SK-N-SH (cell line): Measurements from ENCODE around the gene GPATCH1. TPM values are rescaled to one million over a fixed set of nuclear protein-coding genes. Genes with fewer than 3 reads are reported as not detected.
"Not testable (repeated sequence)": the region's sequence is repeated elsewhere in the genome, so short reads cannot be mapped to it uniquely, and the experiment has no call there.

ENCODE experiments used
- CTCF ChIA-PET: fragments of 300-600, 350-600 bp; formaldehyde crosslinking; extraction: SDS; loops from one replicate; lab custom pipeline; 2021; lab: Yijun Ruan, JAX
- POLR2A ChIA-PET: fragments of 350-600 bp; sonication (Branson Sonifier 250); formaldehyde crosslinking; extraction: SDS; loops from one replicate; lab custom pipeline; 2020; ENCODE audit warnings: antibody characterized with exemption, inconsistent platforms; lab: Yijun Ruan, JAX
- DNase-seq: peaks from one replicate; pipeline ENCODE4 v3.0.0; 2012
- H2AFZ ChIP-seq: fragments of 200-600 bp; sonication (generic); 2 replicates; pipeline ENCODE4 v1.8.1; 2016; ENCODE audit warnings: antibody characterized with exemption, mild to moderate bottlenecking, low read depth
- H3F3A ChIP-seq: fragments of 200-600 bp; sonication (generic); replicated peaks from 2 replicates; pipeline ENCODE3; 2016; ENCODE audit warnings: antibody characterized with exemption, mild to moderate bottlenecking; ENCODE audit not compliant: insufficient read depth
- H3K27ac ChIP-seq, 2 experiments: fragments of 200-500 bp in 1 of 2; fragments of 200-600 bp in 1 of 2; sonication (Bioruptor generic) in 1 of 2; sonication (generic), shearing (Covaris generic) in 1 of 2; 2 replicates each; pipeline versions ENCODE4 v1.5.1 to v1.6.1; 2014 to 2016; ENCODE audit warnings: low read depth in 2 of 2, inconsistent platforms in 1 of 2, low read length in 1 of 2, mild to moderate bottlenecking in 1 of 2, mixed read lengths in 1 of 2
- H3K27me3 ChIP-seq: fragments of 200-600 bp; sonication (generic), shearing (Covaris generic); 2 replicates; pipeline ENCODE4 v1.6.1; 2016; ENCODE audit warnings: mixed run types; ENCODE audit not compliant: insufficient read depth
- H3K36me3 ChIP-seq, 2 experiments: fragments of 200-500 bp in 1 of 2; fragments of 200-600 bp in 1 of 2; sonication (Bioruptor generic) in 1 of 2; sonication (generic) in 1 of 2; replicated peaks in 1 of 2; 2 replicates each; pipeline versions ENCODE3 to v1.5.1; 2014 to 2016; ENCODE audit warnings: low read length in 1 of 2, mild to moderate bottlenecking in 1 of 2; ENCODE audit not compliant: insufficient read depth in 2 of 2, control insufficient read depth in 1 of 2
- H3K4me1 ChIP-seq, 2 experiments: fragments of 200-500 bp in 1 of 2; fragments of 200-600 bp in 1 of 2; sonication (Bioruptor generic) in 1 of 2; sonication (generic), shearing (Covaris generic) in 1 of 2; 2 replicates each; pipeline versions ENCODE4 v1.5.1 to v1.6.1; 2014 to 2016; ENCODE audit warnings: low read depth in 1 of 2, low read length in 1 of 2, mixed run types in 1 of 2; ENCODE audit not compliant: insufficient read depth in 2 of 2, control insufficient read depth in 1 of 2
- H3K4me2 ChIP-seq: fragments of 200-600 bp; sonication (generic), shearing (Covaris generic); 2 replicates; pipeline ENCODE4 v1.6.1; 2017; ENCODE audit warnings: mixed run types
- H3K4me3 ChIP-seq, 2 experiments: fragments of 200-500 bp in 1 of 2; fragments of 200-600 bp in 1 of 2; sonication (Bioruptor generic) in 1 of 2; sonication (generic), shearing (Covaris generic) in 1 of 2; 2 replicates each; pipeline versions ENCODE4 v1.5.1 to v1.8.1; 2014 to 2016; ENCODE audit warnings: low read depth in 2 of 2, inconsistent platforms in 1 of 2, low read length in 1 of 2, mild to moderate bottlenecking in 1 of 2, mixed read lengths in 1 of 2, moderate library complexity in 1 of 2
- H3K79me2 ChIP-seq: fragments of 200-600 bp; sonication (generic); 2 replicates; pipeline ENCODE4 v1.8.1; 2017; ENCODE audit warnings: mild to moderate bottlenecking; ENCODE audit not compliant: insufficient read depth
- H3K9ac ChIP-seq: fragments of 200-600 bp; sonication (generic); 2 replicates; pipeline ENCODE4 v1.6.1; 2017; ENCODE audit warnings: mixed run types
- H3K9me2 ChIP-seq: fragments of 200-600 bp; sonication (generic); 2 replicates; pipeline ENCODE4 v1.6.1; 2017; ENCODE audit warnings: mixed run types
- H3K9me3 ChIP-seq: fragments of 200-600 bp; sonication (generic); 2 replicates; pipeline ENCODE4 v1.6.1; 2017; ENCODE audit warnings: mixed run types, mild to moderate bottlenecking, moderate library complexity
- H4K20me1 ChIP-seq: fragments of 200-600 bp; sonication (generic); 2 replicates; pipeline ENCODE4 v1.6.1; 2017; ENCODE audit warnings: mild to moderate bottlenecking, mixed run types; ENCODE audit not compliant: insufficient read depth
- EP300 ChIP-seq, 2 experiments: IDR thresholded peaks; 2 replicates each; pipeline versions ENCODE4 v1.4.0 to v1.6.1; 2012; ENCODE audit warnings: borderline replicate concordance in 1 of 2, low read depth in 1 of 2, low read length in 1 of 2
- FOSL2 ChIP-seq: IDR thresholded peaks from 2 replicates; pipeline ENCODE4 v1.4.0; 2012; ENCODE audit warnings: low read depth, mild to moderate bottlenecking, moderate library complexity, borderline replicate concordance
- FOXJ3 ChIP-seq: sonication (generic); formaldehyde crosslinking; IDR thresholded peaks from 2 replicates; pipeline ENCODE4 v1.5.1; 2020; ENCODE audit warnings: mild to moderate bottlenecking, missing genetic modification reagents
- FOXM1 ChIP-seq: IDR thresholded peaks from 2 replicates; pipeline ENCODE4 v1.4.0; 2012; ENCODE audit warnings: low read depth, mild to moderate bottlenecking
- GABPA ChIP-seq: IDR thresholded peaks from 2 replicates; pipeline ENCODE4 v1.4.0; 2012; ENCODE audit warnings: low read depth, mild to moderate bottlenecking
- MXI1 ChIP-seq: IDR thresholded peaks from 2 replicates; pipeline ENCODE4 v1.6.1; 2012; ENCODE audit warnings: mild to moderate bottlenecking, low read depth, low read length, improper control_type of control experiment
- NRF1 ChIP-seq: IDR thresholded peaks from 2 replicates; pipeline ENCODE4 v1.6.1; 2012; ENCODE audit warnings: low read depth, mild to moderate bottlenecking, low read length
- RAD21 ChIP-seq: IDR thresholded peaks from 2 replicates; pipeline ENCODE4 v1.6.1; 2012; ENCODE audit warnings: mild to moderate bottlenecking, low read length
- RCOR1 ChIP-seq: fragments of 150-350 bp; IDR thresholded peaks from 2 replicates; pipeline ENCODE4 v1.6.1; 2017; ENCODE audit warnings: antibody characterized with exemption, low read length
- SIN3A ChIP-seq: IDR thresholded peaks from 2 replicates; pipeline ENCODE4 v1.6.1; 2012; ENCODE audit warnings: low read depth, mild to moderate bottlenecking, low read length, moderate library complexity, borderline replicate concordance
- YY1 ChIP-seq: IDR thresholded peaks from 2 replicates; pipeline ENCODE4 v1.4.0; 2012; ENCODE audit warnings: low read depth, mild to moderate bottlenecking
- WGBS: methylation state at CpG from one replicate; pipeline ENCODE4 v1.1.6; 2017; ENCODE audit warnings: low lambda C conversion rate; 5-methylcytosine and 5-hydroxymethylcytosine counted together
- polyA plus RNA-seq, 3 experiments: library from polyadenylated mRNA; depleted of rRNA; stranded (reverse); fragments of >200 nt; gene quantifications; 2 replicates each; pipeline ENCODE4 v1.2.3, GENCODE V29; 2012
- TF ChIP-seq, protein P1 (sequence below): fragments of 150-350 bp; IDR thresholded peaks from 2 replicates; pipeline ENCODE4 v1.6.1; 2016; ENCODE audit warnings: mild to moderate bottlenecking, low read depth, low read length
- TF ChIP-seq, protein P2 (sequence below): fragments of 200-600 bp; sonication (generic); IDR thresholded peaks from 2 replicates; pipeline ENCODE4 v1.6.1; 2017; ENCODE audit warnings: antibody characterized with exemption, mild to moderate bottlenecking, moderate library complexity
- TF ChIP-seq, protein P3 (sequence below): IDR thresholded peaks from 2 replicates; pipeline ENCODE4 v1.4.0; 2012; ENCODE audit warnings: low read depth, borderline replicate concordance
- TF ChIP-seq, protein P4 (sequence below): IDR thresholded peaks from 2 replicates; pipeline ENCODE4 v1.4.0; 2012; ENCODE audit warnings: low read depth, borderline replicate concordance

The GPATCH1 gene
- polyA plus RNA-seq, 1 of the 3 experiments (the other 2 are of a cell fraction): 5.9 TPM

DNA sequence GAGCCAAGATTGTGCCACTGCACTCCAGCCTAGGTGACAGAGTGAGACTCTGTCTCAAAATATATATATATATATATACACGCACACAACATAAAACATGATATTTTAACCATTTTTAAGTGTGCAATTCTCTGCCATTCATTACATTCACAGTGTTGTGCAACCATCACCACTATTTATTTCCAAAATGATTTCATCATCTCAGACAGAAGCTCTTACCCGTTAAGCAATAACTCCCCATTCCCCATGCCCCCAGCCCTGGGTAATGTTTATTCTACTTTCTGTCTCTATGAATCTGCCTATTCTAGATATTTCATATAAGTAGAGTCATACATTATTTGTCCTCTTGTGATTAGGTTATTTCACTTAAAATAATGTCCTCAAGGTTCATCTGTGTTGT, 71.2 kb downstream of the GPATCH1 start (continued):
- TF ChIP-seq, protein P1, sequence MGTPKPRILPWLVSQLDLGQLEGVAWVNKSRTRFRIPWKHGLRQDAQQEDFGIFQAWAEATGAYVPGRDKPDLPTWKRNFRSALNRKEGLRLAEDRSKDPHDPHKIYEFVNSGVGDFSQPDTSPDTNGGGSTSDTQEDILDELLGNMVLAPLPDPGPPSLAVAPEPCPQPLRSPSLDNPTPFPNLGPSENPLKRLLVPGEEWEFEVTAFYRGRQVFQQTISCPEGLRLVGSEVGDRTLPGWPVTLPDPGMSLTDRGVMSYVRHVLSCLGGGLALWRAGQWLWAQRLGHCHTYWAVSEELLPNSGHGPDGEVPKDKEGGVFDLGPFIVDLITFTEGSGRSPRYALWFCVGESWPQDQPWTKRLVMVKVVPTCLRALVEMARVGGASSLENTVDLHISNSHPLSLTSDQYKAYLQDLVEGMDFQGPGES: no peak
- TF ChIP-seq FOXJ3 (CRISPR knock-in tag) (no peak), FOSL2 (no peak), GABPA (no peak), YY1 (no peak), RAD21 (no peak)

DNA sequence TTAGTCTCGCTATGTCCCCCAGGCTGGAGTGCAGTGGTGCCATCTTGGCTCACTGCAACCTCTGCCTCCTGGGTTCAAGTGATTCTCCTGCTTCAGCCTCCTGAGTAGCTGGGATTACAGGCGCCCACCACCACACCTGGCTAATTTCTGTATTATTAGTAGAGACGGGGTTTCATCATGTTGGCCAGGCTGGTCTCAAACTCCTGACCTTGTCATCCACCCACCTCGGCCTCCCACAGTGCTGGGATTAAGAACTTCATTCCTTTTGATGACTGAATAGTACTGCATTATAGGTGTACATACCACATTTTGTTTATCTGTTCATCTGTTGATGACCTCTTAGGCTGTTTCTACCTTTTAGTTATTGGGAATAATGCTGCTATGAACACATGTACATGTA, 71.6 kb downstream of the GPATCH1 start:
- H4K20me1 ChIP-seq, H3K9me3 ChIP-seq, H3F3A ChIP-seq, H3K4me3 ChIP-seq, H3K36me3 ChIP-seq, H3K9me2 ChIP-seq, POLR2A ChIA-PET, H2AFZ ChIP-seq, H3K79me2 ChIP-seq, DNase-seq, H3K4me2 ChIP-seq, H3K4me1 ChIP-seq, H3K27ac ChIP-seq, H3K9ac ChIP-seq, H3K27me3 ChIP-seq: not testable (repeated sequence)
- CTCF ChIA-PET: interaction anchor here (1.2 to 2.5 kb wide), 3 partner anchors 8 to 31 kb away, joined by 3 to 18 read pairs (median 7); no protein-coding TSS in a partner anchor
- WGBS: 82% methylated on average over 4 of the region's 4 CpGs

DNA sequence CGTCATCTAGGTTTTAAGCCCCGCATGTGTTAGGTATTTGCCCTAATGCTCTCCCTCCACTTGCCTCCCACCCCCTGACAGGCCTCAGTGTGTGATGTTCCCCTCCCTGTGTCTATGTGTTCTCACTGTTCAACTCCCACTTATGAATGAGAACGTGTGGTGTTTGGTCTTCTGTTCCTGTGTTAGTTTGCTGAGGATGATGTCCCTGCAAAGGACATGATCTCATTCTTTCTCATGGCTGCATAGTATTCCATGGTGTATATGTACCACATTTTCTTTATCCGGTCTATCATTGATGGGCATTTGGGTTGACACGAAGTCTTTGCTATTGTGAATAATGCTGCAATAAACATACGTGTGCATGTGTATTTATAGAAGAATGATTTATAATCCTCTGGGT, 73.3 kb downstream of the GPATCH1 start:
- H4K20me1 ChIP-seq, H3K4me2 ChIP-seq, H3K4me3 ChIP-seq, H3F3A ChIP-seq, H3K27me3 ChIP-seq, H3K9me3 ChIP-seq, H2AFZ ChIP-seq, H3K27ac ChIP-seq, H3K4me1 ChIP-seq, DNase-seq, POLR2A ChIA-PET, H3K36me3 ChIP-seq, H3K79me2 ChIP-seq, H3K9ac ChIP-seq, H3K9me2 ChIP-seq: not testable (repeated sequence)
- CTCF ChIA-PET: interaction anchor here (2.5 to 6.2 kb wide), 2 partner anchors 10 to 30 kb away, joined by 10 to 30 read pairs; no protein-coding TSS in a partner anchor
- 75% methylated on average over 6 of the region's 6 CpGs for WGBS

DNA sequence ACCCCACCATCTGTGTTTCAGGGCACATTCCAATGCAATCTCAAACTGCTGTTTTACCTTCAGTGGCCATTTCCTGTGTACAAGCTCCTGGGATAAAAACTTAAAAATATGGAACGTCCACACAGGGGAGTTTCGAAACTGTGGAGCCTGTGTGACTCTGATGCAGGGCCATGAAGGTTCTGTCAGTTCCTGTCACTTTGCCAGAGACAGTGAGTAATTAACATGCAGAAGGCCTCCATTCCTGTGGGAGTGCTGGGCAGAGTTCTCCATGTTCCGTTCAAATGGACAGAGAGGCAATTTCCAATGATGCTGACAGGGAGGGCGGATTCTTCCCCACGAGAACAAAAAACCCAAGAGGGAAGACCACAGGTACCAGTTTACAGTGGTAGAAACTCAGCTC, 75.4 kb downstream of the GPATCH1 start:
- 77% methylated on average over 5 of the region's 5 CpGs for WGBS
- no peak overlapping the region for H2AFZ ChIP-seq
- DNase-seq: no peak
- no peak overlapping the region for H3K4me3 ChIP-seq
- no peaks in the 10 kb centered on the region for H3K9me3 ChIP-seq
- no peak overlapping the region for H3K4me2 ChIP-seq
- H3K27ac ChIP-seq: no peak overlapping the region
- H3K79me2 ChIP-seq: no peaks in the 10 kb centered on the region
- no peaks in the 10 kb centered on the region for H3K36me3 ChIP-seq
- H3K9ac ChIP-seq: no peak overlapping the region
- H3F3A ChIP-seq: no peaks in the 10 kb centered on the region
- no peaks in the 10 kb centered on the region for H3K27me3 ChIP-seq
- H3K9me2 ChIP-seq: no peaks in the 10 kb centered on the region
- ChIA-PET CTCF (interaction anchor here (0.6 to 6.2 kb wide), 8 partner anchors 12 to 940 kb away, joined by 3 to 30 read pairs (median 3); no protein-coding TSS in a partner anchor), POLR2A (no interaction called here)
- H3K4me1 ChIP-seq: no peaks in the 10 kb centered on the region
- no peaks in the 10 kb centered on the region for H4K20me1 ChIP-seq
- TF ChIP-seq SIN3A (no peak), RCOR1 (no peak), FOXM1 (no peak), EP300 (IDR thresholded peaks at IDR 0.05; ENCODE audit: borderline replicate concordance in 1 of 2, low read depth in 1 of 2, low read length in 1 of 2) (no peak), MXI1 (no peak), NRF1 (no peak)
- TF ChIP-seq, protein P2, sequence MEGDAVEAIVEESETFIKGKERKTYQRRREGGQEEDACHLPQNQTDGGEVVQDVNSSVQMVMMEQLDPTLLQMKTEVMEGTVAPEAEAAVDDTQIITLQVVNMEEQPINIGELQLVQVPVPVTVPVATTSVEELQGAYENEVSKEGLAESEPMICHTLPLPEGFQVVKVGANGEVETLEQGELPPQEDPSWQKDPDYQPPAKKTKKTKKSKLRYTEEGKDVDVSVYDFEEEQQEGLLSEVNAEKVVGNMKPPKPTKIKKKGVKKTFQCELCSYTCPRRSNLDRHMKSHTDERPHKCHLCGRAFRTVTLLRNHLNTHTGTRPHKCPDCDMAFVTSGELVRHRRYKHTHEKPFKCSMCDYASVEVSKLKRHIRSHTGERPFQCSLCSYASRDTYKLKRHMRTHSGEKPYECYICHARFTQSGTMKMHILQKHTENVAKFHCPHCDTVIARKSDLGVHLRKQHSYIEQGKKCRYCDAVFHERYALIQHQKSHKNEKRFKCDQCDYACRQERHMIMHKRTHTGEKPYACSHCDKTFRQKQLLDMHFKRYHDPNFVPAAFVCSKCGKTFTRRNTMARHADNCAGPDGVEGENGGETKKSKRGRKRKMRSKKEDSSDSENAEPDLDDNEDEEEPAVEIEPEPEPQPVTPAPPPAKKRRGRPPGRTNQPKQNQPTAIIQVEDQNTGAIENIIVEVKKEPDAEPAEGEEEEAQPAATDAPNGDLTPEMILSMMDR: no peak
- TF ChIP-seq, protein P3, sequence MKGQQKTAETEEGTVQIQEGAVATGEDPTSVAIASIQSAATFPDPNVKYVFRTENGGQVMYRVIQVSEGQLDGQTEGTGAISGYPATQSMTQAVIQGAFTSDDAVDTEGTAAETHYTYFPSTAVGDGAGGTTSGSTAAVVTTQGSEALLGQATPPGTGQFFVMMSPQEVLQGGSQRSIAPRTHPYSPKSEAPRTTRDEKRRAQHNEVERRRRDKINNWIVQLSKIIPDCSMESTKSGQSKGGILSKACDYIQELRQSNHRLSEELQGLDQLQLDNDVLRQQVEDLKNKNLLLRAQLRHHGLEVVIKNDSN: no peak
- TF ChIP-seq, protein P4, sequence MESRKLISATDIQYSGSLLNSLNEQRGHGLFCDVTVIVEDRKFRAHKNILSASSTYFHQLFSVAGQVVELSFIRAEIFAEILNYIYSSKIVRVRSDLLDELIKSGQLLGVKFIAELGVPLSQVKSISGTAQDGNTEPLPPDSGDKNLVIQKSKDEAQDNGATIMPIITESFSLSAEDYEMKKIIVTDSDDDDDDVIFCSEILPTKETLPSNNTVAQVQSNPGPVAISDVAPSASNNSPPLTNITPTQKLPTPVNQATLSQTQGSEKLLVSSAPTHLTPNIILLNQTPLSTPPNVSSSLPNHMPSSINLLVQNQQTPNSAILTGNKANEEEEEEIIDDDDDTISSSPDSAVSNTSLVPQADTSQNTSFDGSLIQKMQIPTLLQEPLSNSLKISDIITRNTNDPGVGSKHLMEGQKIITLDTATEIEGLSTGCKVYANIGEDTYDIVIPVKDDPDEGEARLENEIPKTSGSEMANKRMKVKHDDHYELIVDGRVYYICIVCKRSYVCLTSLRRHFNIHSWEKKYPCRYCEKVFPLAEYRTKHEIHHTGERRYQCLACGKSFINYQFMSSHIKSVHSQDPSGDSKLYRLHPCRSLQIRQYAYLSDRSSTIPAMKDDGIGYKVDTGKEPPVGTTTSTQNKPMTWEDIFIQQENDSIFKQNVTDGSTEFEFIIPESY: no peak
